SK-N-SH (cell line): ENCODE data around the gene FCHO1. TPM values are rescaled to one million over a fixed set of nuclear protein-coding genes. Genes with fewer than 3 reads are reported as not detected.

Source experiments
- CTCF ChIA-PET: fragments of 300-600, 350-600 bp; formaldehyde crosslinking; extraction: SDS; loops from one replicate; lab custom pipeline; 2021; lab: Yijun Ruan, JAX
- POLR2A ChIA-PET: fragments of 350-600 bp; sonication (Branson Sonifier 250); formaldehyde crosslinking; extraction: SDS; loops from one replicate; lab custom pipeline; 2020; ENCODE audit warnings: antibody characterized with exemption, inconsistent platforms; lab: Yijun Ruan, JAX
- DNase-seq: peaks from one replicate; pipeline ENCODE4 v3.0.0; 2012
- H2AFZ ChIP-seq: fragments of 200-600 bp; sonication (generic); 2 replicates; pipeline ENCODE4 v1.8.1; 2016; ENCODE audit warnings: antibody characterized with exemption, mild to moderate bottlenecking, low read depth
- H3F3A ChIP-seq: fragments of 200-600 bp; sonication (generic); replicated peaks from 2 replicates; pipeline ENCODE3; 2016; ENCODE audit warnings: antibody characterized with exemption, mild to moderate bottlenecking; ENCODE audit not compliant: insufficient read depth
- H3K27ac ChIP-seq, 2 experiments: fragments of 200-500 bp in 1 of 2; fragments of 200-600 bp in 1 of 2; sonication (Bioruptor generic) in 1 of 2; sonication (generic), shearing (Covaris generic) in 1 of 2; 2 replicates each; pipeline versions ENCODE4 v1.5.1 to v1.6.1; 2014 to 2016; ENCODE audit warnings: low read depth in 2 of 2, inconsistent platforms in 1 of 2, low read length in 1 of 2, mild to moderate bottlenecking in 1 of 2, mixed read lengths in 1 of 2
- H3K27me3 ChIP-seq: fragments of 200-600 bp; sonication (generic), shearing (Covaris generic); 2 replicates; pipeline ENCODE4 v1.6.1; 2016; ENCODE audit warnings: mixed run types; ENCODE audit not compliant: insufficient read depth
- H3K36me3 ChIP-seq, 2 experiments: fragments of 200-500 bp in 1 of 2; fragments of 200-600 bp in 1 of 2; sonication (Bioruptor generic) in 1 of 2; sonication (generic) in 1 of 2; replicated peaks in 1 of 2; 2 replicates each; pipeline versions ENCODE3 to v1.5.1; 2014 to 2016; ENCODE audit warnings: low read length in 1 of 2, mild to moderate bottlenecking in 1 of 2; ENCODE audit not compliant: insufficient read depth in 2 of 2, control insufficient read depth in 1 of 2
- H3K4me1 ChIP-seq, 2 experiments: fragments of 200-500 bp in 1 of 2; fragments of 200-600 bp in 1 of 2; sonication (Bioruptor generic) in 1 of 2; sonication (generic), shearing (Covaris generic) in 1 of 2; 2 replicates each; pipeline versions ENCODE4 v1.5.1 to v1.6.1; 2014 to 2016; ENCODE audit warnings: low read depth in 1 of 2, low read length in 1 of 2, mixed run types in 1 of 2; ENCODE audit not compliant: insufficient read depth in 2 of 2, control insufficient read depth in 1 of 2
- H3K4me2 ChIP-seq: fragments of 200-600 bp; sonication (generic), shearing (Covaris generic); 2 replicates; pipeline ENCODE4 v1.6.1; 2017; ENCODE audit warnings: mixed run types
- H3K4me3 ChIP-seq, 2 experiments: fragments of 200-500 bp in 1 of 2; fragments of 200-600 bp in 1 of 2; sonication (Bioruptor generic) in 1 of 2; sonication (generic), shearing (Covaris generic) in 1 of 2; 2 replicates each; pipeline versions ENCODE4 v1.5.1 to v1.8.1; 2014 to 2016; ENCODE audit warnings: low read depth in 2 of 2, inconsistent platforms in 1 of 2, low read length in 1 of 2, mild to moderate bottlenecking in 1 of 2, mixed read lengths in 1 of 2, moderate library complexity in 1 of 2
- H3K79me2 ChIP-seq: fragments of 200-600 bp; sonication (generic); 2 replicates; pipeline ENCODE4 v1.8.1; 2017; ENCODE audit warnings: mild to moderate bottlenecking; ENCODE audit not compliant: insufficient read depth
- H3K9ac ChIP-seq: fragments of 200-600 bp; sonication (generic); 2 replicates; pipeline ENCODE4 v1.6.1; 2017; ENCODE audit warnings: mixed run types
- H3K9me2 ChIP-seq: fragments of 200-600 bp; sonication (generic); 2 replicates; pipeline ENCODE4 v1.6.1; 2017; ENCODE audit warnings: mixed run types
- H3K9me3 ChIP-seq: fragments of 200-600 bp; sonication (generic); 2 replicates; pipeline ENCODE4 v1.6.1; 2017; ENCODE audit warnings: mixed run types, mild to moderate bottlenecking, moderate library complexity
- H4K20me1 ChIP-seq: fragments of 200-600 bp; sonication (generic); 2 replicates; pipeline ENCODE4 v1.6.1; 2017; ENCODE audit warnings: mild to moderate bottlenecking, mixed run types; ENCODE audit not compliant: insufficient read depth
- GATA2 ChIP-seq: sonication (generic); formaldehyde crosslinking; IDR thresholded peaks from 2 replicates; pipeline ENCODE4 v1.5.0; 2020; ENCODE audit warnings: mild to moderate bottlenecking, missing genetic modification reagents
- JUND ChIP-seq: IDR thresholded peaks from 2 replicates; pipeline ENCODE4 v1.4.0; 2012
- NFIC ChIP-seq: IDR thresholded peaks from 2 replicates; pipeline ENCODE4 v1.4.0; 2012; ENCODE audit warnings: borderline replicate concordance
- RAD21 ChIP-seq: IDR thresholded peaks from 2 replicates; pipeline ENCODE4 v1.6.1; 2012; ENCODE audit warnings: mild to moderate bottlenecking, low read length
- RFX5 ChIP-seq: IDR thresholded peaks from 2 replicates; pipeline ENCODE4 v1.6.1; 2012; ENCODE audit warnings: mild to moderate bottlenecking, improper control_type of control experiment, low read length
- SIN3A ChIP-seq: IDR thresholded peaks from 2 replicates; pipeline ENCODE4 v1.6.1; 2012; ENCODE audit warnings: low read depth, mild to moderate bottlenecking, low read length, moderate library complexity, borderline replicate concordance
- USF2 ChIP-seq: fragments of 150-350 bp; IDR thresholded peaks from 2 replicates; pipeline ENCODE4 v1.6.1; 2017; ENCODE audit warnings: antibody characterized with exemption, low read length, low read depth, borderline replicate concordance
- WGBS: methylation state at CpG from one replicate; pipeline ENCODE4 v1.1.6; 2017; ENCODE audit warnings: low lambda C conversion rate; 5-methylcytosine and 5-hydroxymethylcytosine counted together
- polyA plus RNA-seq, 3 experiments: library from polyadenylated mRNA; depleted of rRNA; stranded (reverse); fragments of >200 nt; gene quantifications; 2 replicates each; pipeline ENCODE4 v1.2.3, GENCODE V29; 2012
- TF ChIP-seq, protein P1 (sequence below): IDR thresholded peaks from 2 replicates; pipeline ENCODE4 v1.6.1; 2012; ENCODE audit warnings: mild to moderate bottlenecking, low read depth, low read length, moderate library complexity

The FCHO1 gene
- polyA plus RNA-seq, 1 of the 3 experiments (the other 2 are of a cell fraction) = 0.71 TPM

DNA sequence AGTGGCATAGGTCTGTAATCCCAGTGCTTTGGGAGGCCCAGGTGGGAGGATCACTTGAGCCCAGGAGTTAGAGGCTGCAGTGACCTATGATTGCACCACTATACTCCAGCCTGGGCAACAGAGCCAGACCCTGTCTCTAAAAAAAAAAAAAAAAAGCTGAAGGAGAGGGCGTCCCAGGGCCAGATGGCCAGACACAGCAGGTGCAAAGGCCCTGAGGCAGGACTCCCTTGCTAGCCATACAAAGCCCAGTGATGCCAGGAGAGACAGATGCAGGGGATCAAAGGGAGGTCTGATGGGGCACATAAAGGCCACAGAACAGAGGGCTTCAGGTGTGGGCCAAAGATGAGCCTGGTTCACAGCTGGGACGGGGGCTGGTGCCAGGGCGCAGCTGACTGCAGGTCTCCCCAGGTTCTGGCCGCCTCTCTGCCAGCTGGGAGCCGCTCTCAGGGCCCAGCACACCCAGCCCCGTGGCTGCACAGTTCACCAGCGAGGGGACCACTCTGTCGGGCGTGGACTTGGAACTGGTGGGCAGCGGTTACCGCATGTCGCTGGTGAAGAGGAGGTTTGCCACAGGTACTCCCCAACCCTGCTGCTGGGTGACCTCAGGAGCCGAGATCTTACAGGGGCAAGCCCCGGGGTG, 36.1 kb downstream of the FCHO1 start:
- ChIA-PET CTCF (interaction anchor here (1.1 kb wide), 1 partner anchor 73 kb away, joined by 3 read pairs; no protein-coding TSS in a partner anchor), POLR2A (no interaction called here)
- no peak for TF ChIP-seq GATA2 (CRISPR knock-in tag)
- no peak for TF ChIP-seq RAD21
- no peak for TF ChIP-seq JUND
- no peak for TF ChIP-seq USF2
- no peak for TF ChIP-seq SIN3A

GRCh38 chr19:17788632-17789031, 37.4 kb downstream of the FCHO1 start:
- TF ChIP-seq RAD21 (no peak), RFX5 (no peak), NFIC (no peak)
- TF ChIP-seq, protein P1, sequence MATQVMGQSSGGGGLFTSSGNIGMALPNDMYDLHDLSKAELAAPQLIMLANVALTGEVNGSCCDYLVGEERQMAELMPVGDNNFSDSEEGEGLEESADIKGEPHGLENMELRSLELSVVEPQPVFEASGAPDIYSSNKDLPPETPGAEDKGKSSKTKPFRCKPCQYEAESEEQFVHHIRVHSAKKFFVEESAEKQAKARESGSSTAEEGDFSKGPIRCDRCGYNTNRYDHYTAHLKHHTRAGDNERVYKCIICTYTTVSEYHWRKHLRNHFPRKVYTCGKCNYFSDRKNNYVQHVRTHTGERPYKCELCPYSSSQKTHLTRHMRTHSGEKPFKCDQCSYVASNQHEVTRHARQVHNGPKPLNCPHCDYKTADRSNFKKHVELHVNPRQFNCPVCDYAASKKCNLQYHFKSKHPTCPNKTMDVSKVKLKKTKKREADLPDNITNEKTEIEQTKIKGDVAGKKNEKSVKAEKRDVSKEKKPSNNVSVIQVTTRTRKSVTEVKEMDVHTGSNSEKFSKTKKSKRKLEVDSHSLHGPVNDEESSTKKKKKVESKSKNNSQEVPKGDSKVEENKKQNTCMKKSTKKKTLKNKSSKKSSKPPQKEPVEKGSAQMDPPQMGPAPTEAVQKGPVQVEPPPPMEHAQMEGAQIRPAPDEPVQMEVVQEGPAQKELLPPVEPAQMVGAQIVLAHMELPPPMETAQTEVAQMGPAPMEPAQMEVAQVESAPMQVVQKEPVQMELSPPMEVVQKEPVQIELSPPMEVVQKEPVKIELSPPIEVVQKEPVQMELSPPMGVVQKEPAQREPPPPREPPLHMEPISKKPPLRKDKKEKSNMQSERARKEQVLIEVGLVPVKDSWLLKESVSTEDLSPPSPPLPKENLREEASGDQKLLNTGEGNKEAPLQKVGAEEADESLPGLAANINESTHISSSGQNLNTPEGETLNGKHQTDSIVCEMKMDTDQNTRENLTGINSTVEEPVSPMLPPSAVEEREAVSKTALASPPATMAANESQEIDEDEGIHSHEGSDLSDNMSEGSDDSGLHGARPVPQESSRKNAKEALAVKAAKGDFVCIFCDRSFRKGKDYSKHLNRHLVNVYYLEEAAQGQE = no peak
- TF ChIP-seq, all 33 proteins: peak for 0
- Histone ChIP-seq H3K4me2 (no peak overlapping the region), H3K4me1 (peaks cover 0 to 14% of the 10 kb centered on the region in 2 experiments; a peak in 1 of 4 replicates), H3K9me2 (no peaks in the 10 kb centered on the region), H3K36me3 (no peaks in the 10 kb centered on the region), H3K9me3 (no peaks in the 10 kb centered on the region), H3K79me2 (no peaks in the 10 kb centered on the region), H4K20me1 (no peaks in the 10 kb centered on the region), H3K27ac (no peak overlapping the region), H3F3A (no peaks in the 10 kb centered on the region), H3K9ac (no peak overlapping the region), H2AFZ (no peak overlapping the region), H3K4me3 (no peak overlapping the region), H3K27me3 (no peaks in the 10 kb centered on the region)
- CTCF ChIA-PET = interaction anchor here (1.4 kb wide), 1 partner anchor 67 kb away, joined by 5 read pairs; no protein-coding TSS in a partner anchor
- DNase-seq = no peak
- 100% methylated on average over 2 of the region's 2 CpGs for WGBS
- POLR2A ChIA-PET = no interaction called here

More for the DNA sequence above, 36.1 kb downstream of the FCHO1 start:
- Histone ChIP-seq H4K20me1 (no peaks in the 10 kb centered on the region), H3K79me2 (no peaks in the 10 kb centered on the region), H3K36me3 (no peaks in the 10 kb centered on the region), H3K4me2 (no peak overlapping the region), H3K27me3 (no peaks in the 10 kb centered on the region), H3K4me1 (peaks cover 0 to 14% of the 10 kb centered on the region in 2 experiments; a peak in 1 of 4 replicates), H3F3A (no peaks in the 10 kb centered on the region), H2AFZ (no peak overlapping the region), H3K9me2 (no peaks in the 10 kb centered on the region), H3K4me3 (no peak overlapping the region), H3K9ac (no peak overlapping the region), H3K27ac (no peak overlapping the region), H3K9me3 (no peaks in the 10 kb centered on the region)
- no peak for DNase-seq
- 75% methylated on average over 1 of the region's 14 CpGs for WGBS
